ENCODE data around the gene CCDC146.

DNA sequence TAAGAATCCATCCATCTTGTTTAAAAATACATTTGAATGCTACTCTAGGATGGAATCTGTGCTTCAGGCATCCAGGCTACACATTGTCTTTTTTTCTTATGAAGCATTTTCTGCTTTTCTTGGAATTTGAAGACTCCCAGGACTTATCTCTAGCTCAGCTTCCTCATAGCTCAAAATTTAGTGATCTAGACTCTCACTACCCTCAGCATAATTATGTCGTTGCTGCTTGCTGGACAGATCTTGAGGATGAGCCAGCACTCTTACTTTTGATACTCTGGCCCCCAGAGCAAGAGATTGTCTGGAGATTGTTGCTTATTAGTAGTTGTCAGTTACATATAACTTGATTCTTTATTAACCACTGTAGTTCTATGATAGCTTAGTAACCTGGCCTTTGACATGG lies 160.5 kb downstream of the CCDC146 start:
- TF ChIP-seq, protein P1, sequence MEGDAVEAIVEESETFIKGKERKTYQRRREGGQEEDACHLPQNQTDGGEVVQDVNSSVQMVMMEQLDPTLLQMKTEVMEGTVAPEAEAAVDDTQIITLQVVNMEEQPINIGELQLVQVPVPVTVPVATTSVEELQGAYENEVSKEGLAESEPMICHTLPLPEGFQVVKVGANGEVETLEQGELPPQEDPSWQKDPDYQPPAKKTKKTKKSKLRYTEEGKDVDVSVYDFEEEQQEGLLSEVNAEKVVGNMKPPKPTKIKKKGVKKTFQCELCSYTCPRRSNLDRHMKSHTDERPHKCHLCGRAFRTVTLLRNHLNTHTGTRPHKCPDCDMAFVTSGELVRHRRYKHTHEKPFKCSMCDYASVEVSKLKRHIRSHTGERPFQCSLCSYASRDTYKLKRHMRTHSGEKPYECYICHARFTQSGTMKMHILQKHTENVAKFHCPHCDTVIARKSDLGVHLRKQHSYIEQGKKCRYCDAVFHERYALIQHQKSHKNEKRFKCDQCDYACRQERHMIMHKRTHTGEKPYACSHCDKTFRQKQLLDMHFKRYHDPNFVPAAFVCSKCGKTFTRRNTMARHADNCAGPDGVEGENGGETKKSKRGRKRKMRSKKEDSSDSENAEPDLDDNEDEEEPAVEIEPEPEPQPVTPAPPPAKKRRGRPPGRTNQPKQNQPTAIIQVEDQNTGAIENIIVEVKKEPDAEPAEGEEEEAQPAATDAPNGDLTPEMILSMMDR (IDR thresholded peaks at IDR 0.05; ENCODE audit: poor library complexity): no peak
- TF ChIP-seq EZH2 (IDR thresholded peaks at IDR 0.05; ENCODE audit: borderline replicate concordance) (no peak), EZH2phosphoT487 (IDR thresholded peaks at IDR 0.05; ENCODE audit: low read depth, severe bottlenecking, unreplicated experiment) (no peak)
